Neural cell (in vitro differentiated cells): ENCODE measurements around the gene EPHA1.

Source experiments
- CTCF ChIP-seq: fragments of 450-650 bp; IDR thresholded peaks from 2 replicates; pipeline ENCODE4 v1.5.1; 2014; ENCODE audit warnings: antibody characterized with exemption, mild to moderate bottlenecking, moderate library complexity; ENCODE audit not compliant: poor library complexity, severe bottlenecking
- EZH2 ChIP-seq: fragments of 200-600, 300-800 bp; shearing (Covaris generic), sonication (generic); IDR thresholded peaks from 2 replicates; pipeline ENCODE4 v1.6.1; 2014; ENCODE audit warnings: antibody characterized with exemption, low read length, borderline replicate concordance, mild to moderate bottlenecking; ENCODE audit not compliant: insufficient read depth, poor library complexity, severe bottlenecking
- POLR2AphosphoS5 ChIP-seq: IDR thresholded peaks from 2 replicates; pipeline ENCODE4 v1.6.1; 2012

DNA sequence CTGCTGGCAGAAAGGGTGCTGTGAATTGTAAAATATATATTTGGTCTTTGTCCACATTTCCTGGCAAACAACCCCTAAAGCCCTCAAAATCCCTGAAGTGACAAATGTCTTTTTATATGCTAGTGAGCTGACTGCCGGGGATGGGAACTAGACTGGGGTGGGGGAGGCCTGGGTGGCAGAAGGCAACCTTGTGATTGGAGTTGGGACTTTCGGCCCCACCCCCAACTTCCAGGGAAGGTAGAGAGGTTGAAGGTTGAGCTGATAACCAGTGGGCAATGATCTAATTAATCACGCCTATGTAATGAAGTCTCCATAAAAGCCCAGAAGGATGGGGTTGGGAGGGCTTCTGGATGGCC, 2.7 kb downstream of the EPHA1 start:
- no peak for TF ChIP-seq CTCF
- no peak for TF ChIP-seq EZH2
- no peak for TF ChIP-seq POLR2AphosphoS5
